IMR-90 (cell line): Measurements from ENCODE around the gene MARK4.

Experiments
- CTCF ChIP-seq: conservative IDR thresholded peaks from 2 replicates; pipeline ENCODE4 v1.5.1; 2012; ENCODE audit warnings: mild to moderate bottlenecking, low read depth, low read length, improper control_type of control experiment
- MAFK ChIP-seq: IDR thresholded peaks from 2 replicates; pipeline ENCODE4 v1.6.1; 2012; ENCODE audit warnings: low read depth, low read length, improper control_type of control experiment
- POLR2A ChIP-seq: IDR thresholded peaks from 2 replicates; pipeline ENCODE4 v1.6.1; 2012; ENCODE audit warnings: mild to moderate bottlenecking, low read depth, low read length
- RAD21 ChIP-seq: IDR thresholded peaks from 2 replicates; pipeline ENCODE4 v1.6.1; 2012; ENCODE audit warnings: low read length, improper control_type of control experiment
- RCOR1 ChIP-seq: IDR thresholded peaks from 2 replicates; pipeline ENCODE4 v1.6.1; 2012; ENCODE audit warnings: mild to moderate bottlenecking, low read length, improper control_type of control experiment; ENCODE audit not compliant: insufficient replicate concordance
- RFX5 ChIP-seq: IDR thresholded peaks from 2 replicates; pipeline ENCODE4 v1.8.0; 2012; ENCODE audit warnings: low read depth, mild to moderate bottlenecking, low read length, moderate library complexity
- SMC3 ChIP-seq: fragments of 150-350 bp; IDR thresholded peaks from 2 replicates; pipeline ENCODE4 v1.6.1; 2016; ENCODE audit warnings: low read depth, mild to moderate bottlenecking, antibody characterized with exemption, low read length, moderate library complexity

- TF ChIP-seq RAD21 (no peak), CTCF (no peak), MAFK (no peak), RCOR1 (no peak), RFX5 (no peak), SMC3 (no peak), POLR2A (no peak)
These were observed 47.2 kb downstream of the MARK4 start for GRCh38 chr19:45298264-45298663.
